Astrocyte (in vitro differentiated cells and primary cell): ENCODE data around the gene GTSE1. TPM values are rescaled to one million over a fixed set of nuclear protein-coding genes. Genes with fewer than 3 reads are reported as not detected.

Source experiments
- DNase-seq: peaks from one replicate; pipeline ENCODE4 v3.0.0-alpha.2; 2010; ENCODE audit warnings: low read depth
- FAIRE-seq: peaks from 2 replicates; lab custom pipeline; 2011; peaks lifted over from hg19 to GRCh38; lab: Jason Lieb, UNC
- H2AFZ ChIP-seq: 2 replicates; pipeline ENCODE4 v1.6.0; 2012; ENCODE audit warnings: low read depth, low read length, inconsistent platforms
- H3K27ac ChIP-seq: 2 replicates; pipeline ENCODE4 v1.5.1; 2011; ENCODE audit warnings: low read depth, low read length, inconsistent platforms
- H3K27me3 ChIP-seq: 2 replicates; pipeline ENCODE4 v1.6.0; 2011; ENCODE audit warnings: low read length, inconsistent platforms; ENCODE audit not compliant: insufficient read depth
- H3K36me3 ChIP-seq: 2 replicates; pipeline ENCODE4 v1.5.1; 2011; ENCODE audit warnings: low read length, inconsistent platforms; ENCODE audit not compliant: insufficient read depth
- H3K4me1 ChIP-seq: 2 replicates; pipeline ENCODE4 v1.5.1; 2011; ENCODE audit warnings: low read length, inconsistent platforms; ENCODE audit not compliant: insufficient read depth
- H3K4me2 ChIP-seq: 2 replicates; pipeline ENCODE4 v1.6.0; 2012; ENCODE audit warnings: low read length, inconsistent platforms
- H3K4me3 ChIP-seq: 2 replicates; pipeline ENCODE4 v1.5.1; 2011; ENCODE audit warnings: low read depth, mild to moderate bottlenecking, low read length, inconsistent platforms; ENCODE audit not compliant: insufficient read depth
- H3K79me2 ChIP-seq: 2 replicates; pipeline ENCODE4 v1.6.0; 2012; ENCODE audit warnings: mild to moderate bottlenecking, low read length, inconsistent platforms; ENCODE audit not compliant: insufficient read depth
- H3K9ac ChIP-seq: 2 replicates; pipeline ENCODE4 v1.6.0; 2012; ENCODE audit warnings: mild to moderate bottlenecking, low read length, inconsistent platforms
- H3K9me3 ChIP-seq: 2 replicates; pipeline ENCODE4 v1.5.1; 2012; ENCODE audit warnings: low read depth, mild to moderate bottlenecking, low read length, inconsistent platforms; ENCODE audit not compliant: insufficient read depth
- H4K20me1 ChIP-seq: 2 replicates; pipeline ENCODE4 v1.6.0; 2012; ENCODE audit warnings: low read length, inconsistent platforms; ENCODE audit not compliant: insufficient read depth
- H3K27ac Mint-ChIP-seq: one replicate; pipeline ENCODE4 v1.8.0; 2021; ENCODE audit warnings: mild to moderate bottlenecking, mixed read lengths; ENCODE audit not compliant: unreplicated experiment
- H3K27me3 Mint-ChIP-seq: one replicate; pipeline ENCODE4 v1.8.0; 2021; ENCODE audit warnings: low read depth, mixed read lengths; ENCODE audit not compliant: unreplicated experiment
- H3K36me3 Mint-ChIP-seq: one replicate; pipeline ENCODE4 v1.8.0; 2021; ENCODE audit warnings: low read depth, mixed read lengths; ENCODE audit not compliant: unreplicated experiment
- H3K4me1 Mint-ChIP-seq: one replicate; pipeline ENCODE4 v1.8.0; 2021; ENCODE audit warnings: low read depth, mixed read lengths; ENCODE audit not compliant: unreplicated experiment
- H3K4me3 Mint-ChIP-seq: one replicate; pipeline ENCODE4 v1.8.0; 2021; ENCODE audit warnings: mild to moderate bottlenecking, moderate library complexity, mixed read lengths; ENCODE audit not compliant: unreplicated experiment
- H3K9me3 Mint-ChIP-seq: one replicate; pipeline ENCODE4 v1.8.0; 2021; ENCODE audit warnings: mild to moderate bottlenecking, mixed read lengths; ENCODE audit not compliant: unreplicated experiment
- EZH2 ChIP-seq: IDR thresholded peaks from 2 replicates; pipeline ENCODE4 v1.6.1; 2012; ENCODE audit warnings: mild to moderate bottlenecking, low read length, inconsistent platforms; ENCODE audit not compliant: insufficient read depth
- total RNA-seq: library from RNA; stranded (reverse); gene quantifications from 2 replicates; pipeline ENCODE4 v1.2.1, GENCODE V29; 2021
- TF ChIP-seq, protein P1 (sequence below): IDR thresholded peaks from 2 replicates; pipeline ENCODE4 v1.5.1; 2011; ENCODE audit warnings: low read depth, mild to moderate bottlenecking, inconsistent platforms, low read length, moderate library complexity; ENCODE audit not compliant: insufficient read depth

GTSE1 gene
- total RNA-seq, 1 donor from 2014 or later = 4.1 TPM

DNA sequence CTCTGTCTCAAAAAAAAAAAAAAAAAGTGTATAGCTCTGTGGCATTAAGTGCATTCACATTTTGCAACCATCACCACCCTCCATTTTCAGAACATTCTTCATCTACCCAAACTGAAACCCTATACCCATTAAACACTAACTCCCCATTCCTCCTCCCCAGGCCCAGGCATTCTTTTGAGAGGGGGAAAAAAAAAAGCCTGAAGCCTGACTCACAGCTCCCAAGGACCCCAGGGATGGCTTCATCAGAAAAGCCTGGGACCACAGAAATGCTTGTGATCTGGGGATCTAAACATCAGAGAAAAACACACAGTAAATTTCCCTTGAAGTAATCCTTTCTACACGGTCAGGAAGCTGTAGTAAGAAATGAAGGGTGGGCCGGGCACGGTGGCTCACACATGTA is 10.7 kb upstream of the GTSE1 start:
- H3K36me3 ChIP-seq = peaks cover 13% of the 10 kb centered on the region
- Mint-ChIP-seq H3K36me3 (peaks cover 25% of the 10 kb centered on the region), H3K27ac (no peak overlapping the region), H3K4me1 (peaks cover 4% of the 10 kb centered on the region), H3K4me3 (peak overlapping the region; percentile 41), H3K9me3 (no peaks in the 10 kb centered on the region), H3K27me3 (no peaks in the 10 kb centered on the region)
- H3K27ac ChIP-seq = no peak overlapping the region
- TF ChIP-seq, protein P1, sequence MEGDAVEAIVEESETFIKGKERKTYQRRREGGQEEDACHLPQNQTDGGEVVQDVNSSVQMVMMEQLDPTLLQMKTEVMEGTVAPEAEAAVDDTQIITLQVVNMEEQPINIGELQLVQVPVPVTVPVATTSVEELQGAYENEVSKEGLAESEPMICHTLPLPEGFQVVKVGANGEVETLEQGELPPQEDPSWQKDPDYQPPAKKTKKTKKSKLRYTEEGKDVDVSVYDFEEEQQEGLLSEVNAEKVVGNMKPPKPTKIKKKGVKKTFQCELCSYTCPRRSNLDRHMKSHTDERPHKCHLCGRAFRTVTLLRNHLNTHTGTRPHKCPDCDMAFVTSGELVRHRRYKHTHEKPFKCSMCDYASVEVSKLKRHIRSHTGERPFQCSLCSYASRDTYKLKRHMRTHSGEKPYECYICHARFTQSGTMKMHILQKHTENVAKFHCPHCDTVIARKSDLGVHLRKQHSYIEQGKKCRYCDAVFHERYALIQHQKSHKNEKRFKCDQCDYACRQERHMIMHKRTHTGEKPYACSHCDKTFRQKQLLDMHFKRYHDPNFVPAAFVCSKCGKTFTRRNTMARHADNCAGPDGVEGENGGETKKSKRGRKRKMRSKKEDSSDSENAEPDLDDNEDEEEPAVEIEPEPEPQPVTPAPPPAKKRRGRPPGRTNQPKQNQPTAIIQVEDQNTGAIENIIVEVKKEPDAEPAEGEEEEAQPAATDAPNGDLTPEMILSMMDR = no peak
- TF ChIP-seq EZH2 = no peak
- FAIRE-seq (no peak), DNase-seq (no peak)
- H3K4me2 ChIP-seq = no peak overlapping the region
- no peaks in the 10 kb centered on the region for H4K20me1 ChIP-seq
- no peak overlapping the region for H2AFZ ChIP-seq
- H3K9me3 ChIP-seq = no peaks in the 10 kb centered on the region
- H3K27me3 ChIP-seq = no peaks in the 10 kb centered on the region
- H3K79me2 ChIP-seq = no peaks in the 10 kb centered on the region
- no peak overlapping the region for H3K4me3 ChIP-seq
- no peaks in the 10 kb centered on the region for H3K4me1 ChIP-seq
- H3K9ac ChIP-seq = no peak overlapping the region

DNA sequence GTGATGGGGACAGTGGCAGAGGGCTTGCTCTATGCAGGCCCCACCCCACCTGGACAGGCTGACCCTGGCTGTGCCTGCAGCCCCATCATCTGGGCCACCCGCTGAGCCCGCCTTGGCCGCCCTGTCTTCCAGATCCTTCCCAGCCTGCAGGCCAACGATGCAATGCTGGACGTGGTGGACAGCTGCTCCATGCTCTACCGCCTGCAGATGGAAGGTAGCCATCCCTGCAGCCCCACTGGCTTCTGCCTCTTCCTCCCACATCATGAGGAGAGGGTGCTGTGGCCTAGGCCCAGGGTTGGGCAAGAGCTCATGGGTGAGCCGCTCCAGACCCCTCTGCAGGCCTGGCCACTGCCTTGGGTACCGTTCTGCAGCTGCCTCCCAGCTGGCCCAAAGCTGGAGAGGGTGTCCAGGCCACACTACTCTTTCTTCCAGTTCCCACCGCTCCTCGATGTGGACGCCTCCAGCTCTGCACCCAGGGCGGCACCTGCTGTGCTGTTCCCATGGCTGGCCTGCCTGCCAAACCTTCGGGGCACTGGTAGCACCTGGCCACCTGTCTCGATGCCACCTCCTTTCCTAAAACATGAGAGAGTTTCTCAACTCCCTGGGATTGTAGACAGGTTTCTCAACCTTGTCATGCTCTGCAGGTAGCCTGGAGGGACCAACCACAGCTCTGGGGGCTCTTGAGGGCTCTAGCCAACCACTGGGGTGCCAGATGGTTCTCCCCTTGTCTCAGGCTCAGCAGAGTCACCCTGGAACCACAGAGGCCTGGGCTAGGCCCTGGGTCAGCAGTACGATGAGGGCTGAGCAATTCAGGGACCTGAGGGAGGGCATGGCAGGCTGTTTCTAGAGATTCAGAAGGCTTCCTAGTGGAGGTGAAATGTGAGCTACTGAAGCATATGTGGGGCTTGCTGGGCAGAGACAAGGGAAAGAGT is 9.5 kb upstream of the GTSE1 start:
- Mint-ChIP-seq H3K9me3 (no peaks in the 10 kb centered on the region), H3K4me3 (no peak overlapping the region), H3K36me3 (peaks cover 20% of the 10 kb centered on the region), H3K27ac (no peak overlapping the region), H3K27me3 (no peaks in the 10 kb centered on the region), H3K4me1 (peaks cover 4% of the 10 kb centered on the region)
- no peak overlapping the region for H3K4me2 ChIP-seq
- no peak overlapping the region for H3K4me3 ChIP-seq
- DNase-seq = no peak
- H2AFZ ChIP-seq = no peak overlapping the region
- H3K27me3 ChIP-seq = no peaks in the 10 kb centered on the region
- H3K4me1 ChIP-seq = no peaks in the 10 kb centered on the region
- TF ChIP-seq EZH2 = no peak
- TF ChIP-seq, protein P1 = no peak
- no peak for FAIRE-seq
- peaks cover 11% of the 10 kb centered on the region for H3K36me3 ChIP-seq
- H4K20me1 ChIP-seq = no peaks in the 10 kb centered on the region
- H3K9ac ChIP-seq = no peak overlapping the region
- H3K9me3 ChIP-seq = no peaks in the 10 kb centered on the region
- H3K27ac ChIP-seq = no peak overlapping the region
- no peaks in the 10 kb centered on the region for H3K79me2 ChIP-seq
